Stimulated activated CD4-positive, alpha-beta T cell treated with anti-CD3 and anti-CD28 coated beads, Interleukin-1b, Interleukin-23, amount 100 ng/mL, for 1 hour (primary cell): Measurements from ENCODE around the gene SLC16A10.
"Not testable (repeated sequence)": the region's sequence is repeated elsewhere in the genome, so short reads cannot be mapped to it uniquely, and the experiment has no call there.

Source experiments
- DNase-seq, 2 donors: peaks; one replicate each; pipeline ENCODE4 v3.0.0-alpha.2; 2020; ENCODE audit warnings: low read depth in 2 of 2

SLC16A10 gene

GRCh38 chr6:111087106-111087835 is at the start of gene SLC16A10:
Gene SLC16A10 (plus strand): TSS chr6:111087503. CDS start chr6:111087753, 250 bp downstream.
- DNase-seq = peak; percentile 50 to 66

- no peak for DNase-seq
Observed at GRCh38 chr6:111038534-111039252, 48.6 kb upstream of the SLC16A10 start.

DNA sequence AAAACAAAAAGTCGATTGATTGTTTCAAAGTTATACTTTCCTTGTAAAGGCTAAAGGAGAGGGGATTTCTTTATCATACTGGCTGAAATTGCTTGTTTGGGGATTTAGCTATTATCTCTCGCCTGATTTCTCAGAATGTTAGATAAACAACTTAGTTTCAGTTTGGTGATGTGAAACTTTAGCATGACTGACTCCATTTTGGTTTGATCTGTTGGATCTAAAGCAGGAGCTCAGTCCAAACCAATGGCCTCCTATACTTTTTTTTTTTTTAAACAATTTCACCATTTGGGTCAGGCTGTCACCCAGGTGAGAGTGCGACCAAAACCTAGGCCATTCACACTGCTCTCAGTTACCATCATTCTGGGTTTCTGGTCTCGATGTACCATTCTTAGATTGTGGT is 45.4 kb upstream of the SLC16A10 start:
- no peak for DNase-seq

- no peak for DNase-seq
Observed at GRCh38 chr6:111047244-111047643, 40.1 kb upstream of the SLC16A10 start.

GRCh38 chr6:111050261-111051023 is 36.9 kb upstream of the SLC16A10 start:
- no peak for DNase-seq

- DNase-seq = no peak
Observed at GRCh38 chr6:111052171-111052570, 35.1 kb upstream of the SLC16A10 start.

DNA sequence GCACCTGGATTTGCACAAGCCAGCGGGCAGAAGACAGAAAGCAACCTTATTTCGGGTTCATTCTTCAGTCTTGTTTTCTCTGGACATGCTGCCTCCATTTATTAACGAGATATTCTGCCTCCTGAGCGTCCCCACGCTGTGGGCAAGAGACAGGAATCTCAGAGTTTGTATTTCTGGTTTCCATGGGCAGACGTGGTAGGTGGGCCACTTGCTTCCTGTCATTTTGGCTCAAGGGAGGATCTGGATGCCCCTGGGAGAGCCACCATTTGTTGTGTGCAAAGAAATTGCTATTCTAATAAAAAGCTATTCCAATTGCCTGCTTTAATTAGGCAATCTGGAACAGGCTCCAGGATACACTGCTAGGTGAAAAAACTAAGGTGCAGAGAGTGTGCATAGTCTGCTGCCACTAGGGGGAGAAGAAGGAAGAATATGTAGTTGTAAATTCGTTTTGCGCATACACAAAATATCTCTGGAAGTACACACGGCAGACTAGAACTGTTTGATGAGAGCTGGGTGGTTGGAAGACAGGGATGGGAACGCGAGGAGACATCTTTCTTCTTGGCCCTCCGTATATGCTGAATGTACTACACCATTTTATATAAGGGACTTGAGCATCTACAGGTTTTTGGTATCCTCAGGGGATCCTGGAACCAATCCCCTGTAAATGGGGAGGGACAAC is 30.1 kb upstream of the SLC16A10 start:
- DNase-seq = no peak

DNA sequence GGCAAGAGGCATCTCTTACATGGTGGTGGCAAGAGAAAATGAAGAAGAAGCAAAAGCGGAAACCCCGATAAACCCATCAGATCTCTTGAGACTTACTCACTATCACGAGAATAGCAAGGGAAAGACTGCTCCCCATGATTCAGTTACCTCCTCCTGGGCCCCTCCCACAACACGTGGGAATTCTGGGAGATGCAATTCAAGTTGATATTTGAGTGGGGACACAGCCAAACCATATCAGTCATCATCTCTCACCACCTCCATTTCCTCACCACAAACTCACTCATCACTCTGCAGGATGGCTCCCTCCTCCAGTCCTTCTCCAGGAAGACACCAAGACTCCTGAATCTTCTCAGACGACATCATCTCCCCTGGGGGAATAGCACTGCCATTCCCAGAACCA is 25.8 kb upstream of the SLC16A10 start:
- DNase-seq = no peak

DNA sequence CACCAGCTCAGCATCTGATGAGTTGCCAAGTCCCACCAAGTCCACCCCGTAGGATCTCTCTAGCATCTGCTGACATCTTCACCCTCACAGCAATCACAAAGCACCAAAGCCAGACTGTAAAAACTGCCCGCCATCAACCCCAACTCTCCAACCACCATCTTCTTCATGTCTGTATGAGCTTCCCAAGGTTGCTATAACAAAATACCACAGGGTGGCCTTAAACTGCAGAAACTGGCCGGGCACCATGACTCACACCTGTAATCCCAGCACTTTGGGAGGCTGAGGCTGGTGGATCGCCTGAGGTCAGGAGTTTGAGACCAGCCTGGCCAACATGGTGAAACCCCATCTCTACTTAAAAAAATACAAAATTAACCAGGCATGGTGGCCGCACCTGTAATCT is 25.3 kb upstream of the SLC16A10 start:
- not testable (repeated sequence) for DNase-seq

GRCh38 chr6:111062860-111063259 is 24.4 kb upstream of the SLC16A10 start:
- not testable (repeated sequence) for DNase-seq

- DNase-seq = no peak
Observed at GRCh38 chr6:111068109-111068865, 19.0 kb upstream of the SLC16A10 start.

DNA sequence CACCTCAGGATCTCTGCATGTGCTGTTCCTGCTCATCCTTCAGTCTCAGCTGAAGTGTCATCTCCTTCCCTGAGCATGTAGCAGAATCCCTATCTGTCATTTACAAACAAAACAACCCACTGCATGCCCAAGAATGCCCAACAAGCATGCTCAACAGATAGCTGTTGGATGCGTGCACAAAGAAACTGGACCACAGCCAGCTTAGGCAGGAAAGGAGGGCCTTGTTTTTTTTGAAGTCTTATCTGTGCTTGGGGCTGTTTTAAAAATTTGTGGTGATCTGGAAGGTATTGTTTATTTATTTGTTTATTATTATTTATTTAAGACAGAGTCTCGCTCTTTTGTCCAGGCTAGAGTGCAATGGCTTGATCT is 18.5 kb upstream of the SLC16A10 start:
- DNase-seq = no peak

GRCh38 chr6:111069382-111070104 is 17.8 kb upstream of the SLC16A10 start:
- no peak for DNase-seq

DNA sequence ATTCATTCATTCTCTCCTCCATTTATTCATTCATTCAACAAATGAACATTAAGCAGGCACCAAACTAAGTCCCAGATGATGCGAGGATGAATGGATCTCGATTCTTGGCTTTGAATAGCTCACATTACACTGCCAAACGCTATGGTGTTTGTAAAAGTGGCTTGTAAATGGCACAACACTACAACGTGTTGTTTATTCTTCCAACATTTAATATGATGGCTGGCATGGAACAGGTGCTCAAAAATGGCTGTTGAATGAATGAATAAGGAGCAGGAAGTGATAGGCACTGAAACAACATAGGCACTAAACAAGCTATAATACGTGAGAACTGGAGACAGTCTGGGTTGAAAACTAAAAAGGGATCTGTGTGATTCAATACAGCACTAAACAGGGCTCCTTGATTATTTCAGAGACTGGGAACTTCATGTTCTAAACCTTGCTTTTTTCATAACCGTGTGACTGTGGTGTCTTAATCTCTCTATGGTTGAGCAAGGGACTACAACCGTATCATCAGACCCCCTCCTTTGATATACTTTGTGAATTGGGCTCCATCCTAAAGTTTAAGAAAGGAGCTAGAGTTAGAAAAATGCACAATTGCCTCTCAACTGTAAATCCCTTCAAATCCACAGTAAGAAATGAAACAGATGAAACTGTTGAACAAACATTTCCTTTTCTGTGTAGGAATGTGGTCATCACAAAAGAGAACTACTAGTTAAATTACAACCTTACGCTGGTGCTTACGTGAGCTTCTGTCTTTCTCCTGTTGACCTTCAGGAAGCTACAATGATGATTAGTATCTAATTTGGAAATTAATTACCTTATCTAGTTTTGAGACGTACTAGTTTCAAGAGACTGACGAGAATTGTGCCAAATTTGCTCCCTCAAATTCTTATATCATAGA is 16.9 kb upstream of the SLC16A10 start:
- no peak for DNase-seq

DNA sequence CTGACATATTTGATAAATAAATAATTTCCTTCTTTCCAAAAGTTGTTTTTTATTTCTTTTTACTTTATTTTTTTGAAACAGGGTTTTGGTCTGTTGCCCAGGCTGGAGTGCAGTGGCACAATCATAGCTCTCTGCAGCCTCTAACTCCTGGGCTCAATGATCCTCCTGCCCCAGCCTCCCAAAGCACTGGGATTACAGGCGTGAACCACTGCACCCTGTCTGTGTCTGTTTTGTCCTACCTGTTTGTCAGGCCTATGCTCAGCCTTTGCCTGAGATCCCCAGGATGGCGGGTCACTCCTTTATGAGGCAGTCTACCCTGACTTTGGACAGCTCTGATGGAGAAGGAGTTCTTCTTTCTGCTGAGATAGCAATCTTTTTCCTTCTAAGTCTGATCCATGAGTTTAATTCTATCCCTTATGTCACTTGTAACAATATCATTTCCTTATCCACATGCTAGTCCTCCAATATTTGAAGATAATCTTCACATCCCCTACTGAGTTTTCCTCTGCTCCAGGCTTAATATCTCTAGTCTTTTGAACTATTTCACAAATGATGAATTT is 14.4 kb upstream of the SLC16A10 start:
- no peak for DNase-seq

DNA sequence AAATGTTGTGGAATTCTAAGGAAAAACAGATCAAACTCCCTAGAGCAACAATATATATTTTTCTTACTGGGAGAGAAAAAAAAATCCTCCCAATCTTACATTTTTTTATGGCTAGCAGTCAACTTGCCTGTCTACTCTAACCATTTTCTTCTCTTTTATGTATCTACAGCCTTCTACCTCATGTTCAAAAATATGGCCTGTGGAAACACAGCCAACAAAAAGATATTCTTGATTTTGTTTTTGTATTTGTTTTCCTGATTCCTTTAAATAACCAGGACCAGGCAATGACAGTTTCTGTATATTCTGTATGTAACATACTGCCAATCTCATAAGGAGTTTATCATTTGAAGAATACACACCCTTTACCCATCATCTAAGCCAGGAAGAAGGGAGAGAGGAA is 13.0 kb upstream of the SLC16A10 start:
- no peak for DNase-seq

GRCh38 chr6:111076024-111076695 is 11.1 kb upstream of the SLC16A10 start:
- no peak for DNase-seq

- DNase-seq = no peak
Observed at GRCh38 chr6:111080698-111081097, 6.6 kb upstream of the SLC16A10 start.

DNA sequence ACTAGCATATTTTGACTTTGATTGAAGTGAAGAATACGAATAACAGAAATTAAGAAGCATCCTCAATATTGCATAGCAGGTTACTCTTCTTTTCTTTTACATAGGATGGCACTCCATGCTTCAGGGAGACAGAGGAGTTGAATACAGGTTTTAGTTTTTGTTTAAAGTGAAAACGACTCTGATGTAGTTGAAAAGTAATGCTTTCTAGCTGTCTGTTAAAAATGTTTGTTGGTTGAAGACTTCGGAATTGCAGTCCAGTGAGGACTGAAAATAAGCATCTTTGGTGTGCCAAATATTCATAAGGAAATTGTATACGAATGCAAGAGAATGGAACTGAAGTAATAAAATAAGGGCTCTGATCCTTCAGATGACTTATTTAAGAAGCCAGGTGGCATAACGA is 618 bp upstream of the SLC16A10 start:
- DNase-seq = no peak
